ENCODE measurements around the gene SLC38A10. TPM values are rescaled to one million over a fixed set of nuclear protein-coding genes. Genes with fewer than 3 reads are reported as not detected.

Gene SLC38A10
- total and polyA plus RNA-seq, 2 experiments from 2014 or later: 58.6 to 133 TPM

- 96 to 98% methylated on average over 20 to 21 of the region's 21 CpGs for WGBS, 2 experiments (ENCODE audit: low coverage in 1 of 2, low lambda C conversion rate in 2 of 2, missing lambda C conversion rate in 2 of 2)
- Histone ChIP-seq H3K9ac (no peak overlapping the region), H3K79me2 (ENCODE audit: insufficient read depth) (peaks cover 93% of the 10 kb centered on the region), H3K9me2 (ENCODE audit: insufficient read depth) (no peaks in the 10 kb centered on the region), H2AFZ (no peak overlapping the region), H3K4me3 (no peak overlapping the region), H4K20me1 (ENCODE audit: insufficient read depth) (no peaks in the 10 kb centered on the region; the same call in 1 of the 2 replicates), H3F3A (ENCODE audit: insufficient read depth) (peaks cover 8% of the 10 kb centered on the region), H3K9me3 (ENCODE audit: low read depth) (no peaks in the 10 kb centered on the region), H3K27ac (no peak overlapping the region), H3K36me3 (ENCODE audit: low read depth) (no peaks in the 10 kb centered on the region), H3K4me1 (ENCODE audit: insufficient read depth) (peaks cover 12% of the 10 kb centered on the region; the same call in 1 of the 2 replicates), H3K4me2 (ENCODE audit: unreplicated experiment) (no peak overlapping the region), H3K27me3 (replicated peaks; ENCODE audit: insufficient read depth) (no peaks in the 10 kb centered on the region)
- no peak for DNase-seq
- no peak for TF ChIP-seq EZH2phosphoT487 (IDR thresholded peaks at IDR 0.05; ENCODE audit: insufficient read depth, low read depth)
- no peak for TF ChIP-seq EZH2 (IDR thresholded peaks at IDR 0.05; ENCODE audit: insufficient read depth, poor library complexity, severe bottlenecking)
- in situ Hi-C loops (cut with MboI): no loop called here
Observed at GRCh38 chr17:81289627-81290026, 5.5 kb downstream of the SLC38A10 start.

- H3K9ac ChIP-seq: no peak overlapping the region
- no peak overlapping the region for H3K4me2 ChIP-seq (ENCODE audit: unreplicated experiment)
- no peaks in the 10 kb centered on the region for H3K36me3 ChIP-seq (ENCODE audit: low read depth)
- H3K27ac ChIP-seq: no peak overlapping the region
- 90 to 92% methylated on average over 8 of the region's 8 CpGs for WGBS, 2 experiments (ENCODE audit: low coverage in 1 of 2, low lambda C conversion rate in 2 of 2, missing lambda C conversion rate in 2 of 2)
- H3F3A ChIP-seq (ENCODE audit: insufficient read depth): peaks cover 4% of the 10 kb centered on the region
- no peaks in the 10 kb centered on the region for H3K9me2 ChIP-seq (ENCODE audit: insufficient read depth)
- H3K27me3 ChIP-seq (replicated peaks; ENCODE audit: insufficient read depth): no peaks in the 10 kb centered on the region
- no peak overlapping the region for H2AFZ ChIP-seq
- no peaks in the 10 kb centered on the region; the same call in 1 of the 2 replicates for H4K20me1 ChIP-seq (ENCODE audit: insufficient read depth)
- in situ Hi-C loops (cut with MboI): no loop called here
- TF ChIP-seq EZH2phosphoT487 (IDR thresholded peaks at IDR 0.05; ENCODE audit: insufficient read depth, low read depth) (no peak), EZH2 (IDR thresholded peaks at IDR 0.05; ENCODE audit: insufficient read depth, poor library complexity, severe bottlenecking) (no peak)
- H3K4me1 ChIP-seq (ENCODE audit: insufficient read depth): peaks cover 7% of the 10 kb centered on the region; the same call in 1 of the 2 replicates
- no peaks in the 10 kb centered on the region for H3K9me3 ChIP-seq (ENCODE audit: low read depth)
- H3K79me2 ChIP-seq (ENCODE audit: insufficient read depth): peaks cover 86% of the 10 kb centered on the region
- no peak for DNase-seq
- H3K4me3 ChIP-seq: no peak overlapping the region
Observed at GRCh38 chr17:81288715-81289114, 6.4 kb downstream of the SLC38A10 start.

GRCh38 chr17:81287741-81288430 lies 7.2 kb downstream of the SLC38A10 start:
- H3K4me1 ChIP-seq (ENCODE audit: insufficient read depth): no peaks in the 10 kb centered on the region
- no peak for DNase-seq
- H3K9me2 ChIP-seq (ENCODE audit: insufficient read depth): no peaks in the 10 kb centered on the region
- H3K9me3 ChIP-seq (ENCODE audit: low read depth): no peaks in the 10 kb centered on the region
- H3K27me3 ChIP-seq (replicated peaks; ENCODE audit: insufficient read depth): no peaks in the 10 kb centered on the region
- in situ Hi-C loops (cut with MboI): no loop called here
- no peak for TF ChIP-seq EZH2phosphoT487 (IDR thresholded peaks at IDR 0.05; ENCODE audit: insufficient read depth, low read depth)
- no peak for TF ChIP-seq EZH2 (IDR thresholded peaks at IDR 0.05; ENCODE audit: insufficient read depth, poor library complexity, severe bottlenecking)
- no peaks in the 10 kb centered on the region; the same call in 1 of the 2 replicates for H4K20me1 ChIP-seq (ENCODE audit: insufficient read depth)
- H2AFZ ChIP-seq: no peak overlapping the region
- no peaks in the 10 kb centered on the region for H3F3A ChIP-seq (ENCODE audit: insufficient read depth)
- no peak overlapping the region for H3K4me2 ChIP-seq (ENCODE audit: unreplicated experiment)
- no peak overlapping the region for H3K4me3 ChIP-seq
- peaks cover 78% of the 10 kb centered on the region for H3K79me2 ChIP-seq (ENCODE audit: insufficient read depth)
- no peak overlapping the region for H3K9ac ChIP-seq
- H3K36me3 ChIP-seq (ENCODE audit: low read depth): no peaks in the 10 kb centered on the region
- no peak overlapping the region for H3K27ac ChIP-seq
- WGBS, 2 experiments (ENCODE audit: low coverage in 1 of 2, low lambda C conversion rate in 2 of 2, missing lambda C conversion rate in 2 of 2): 93 to 96% methylated on average over 16 of the region's 16 CpGs

DNA sequence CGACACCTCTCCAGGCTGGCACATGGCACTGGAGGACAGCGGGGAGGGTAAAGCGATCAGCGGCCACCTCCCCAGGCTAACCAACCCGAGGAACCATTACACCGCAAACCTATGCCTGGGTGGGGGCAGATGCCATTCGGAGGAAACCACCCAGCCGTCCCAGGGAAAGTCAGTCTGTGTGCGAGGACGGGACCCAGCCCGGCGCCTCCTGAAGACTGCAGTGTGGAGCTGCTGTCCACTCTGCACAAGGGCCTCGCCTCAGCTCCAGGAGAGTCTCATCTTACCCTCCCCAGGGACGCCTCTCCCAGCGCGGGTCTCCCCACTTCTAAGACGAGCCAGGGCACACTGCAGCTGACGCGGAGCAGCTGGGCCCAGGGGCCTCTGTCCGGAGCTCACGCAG lies 8.0 kb downstream of the SLC38A10 start:
- Histone ChIP-seq H3K36me3 (ENCODE audit: low read depth) (no peaks in the 10 kb centered on the region), H3K79me2 (ENCODE audit: insufficient read depth) (peaks cover 71% of the 10 kb centered on the region), H3F3A (ENCODE audit: insufficient read depth) (no peaks in the 10 kb centered on the region), H3K4me1 (ENCODE audit: insufficient read depth) (no peaks in the 10 kb centered on the region), H3K27ac (no peak overlapping the region), H2AFZ (no peak overlapping the region), H4K20me1 (ENCODE audit: insufficient read depth) (no peaks in the 10 kb centered on the region; the same call in 1 of the 2 replicates), H3K4me3 (no peak overlapping the region), H3K4me2 (ENCODE audit: unreplicated experiment) (no peak overlapping the region), H3K27me3 (replicated peaks; ENCODE audit: insufficient read depth) (no peaks in the 10 kb centered on the region), H3K9ac (no peak overlapping the region), H3K9me3 (ENCODE audit: low read depth) (no peaks in the 10 kb centered on the region), H3K9me2 (ENCODE audit: insufficient read depth) (no peaks in the 10 kb centered on the region)
- WGBS, 2 experiments (ENCODE audit: low coverage in 1 of 2, low lambda C conversion rate in 2 of 2, missing lambda C conversion rate in 2 of 2): 93% methylated on average over 20 to 21 of the region's 21 CpGs
- DNase-seq: no peak
- TF ChIP-seq EZH2 (IDR thresholded peaks at IDR 0.05; ENCODE audit: insufficient read depth, poor library complexity, severe bottlenecking) (no peak), EZH2phosphoT487 (IDR thresholded peaks at IDR 0.05; ENCODE audit: insufficient read depth, low read depth) (no peak)
- in situ Hi-C loops (cut with MboI): no loop called here
